HG03159 (cell line): ENCODE results near the gene TSFM.

Experiments
- ATAC-seq: cut with Tn5 transposase; IDR thresholded peaks from one replicate; pipeline ENCODE4 v1.9.1; 2021; ENCODE audit warnings: mild to moderate bottlenecking, moderate library complexity; ENCODE audit not compliant: unreplicated experiment

Gene TSFM

GRCh38 chr12:57745485-57745881 lies 37.1 kb upstream of the TSFM start:
- ATAC-seq = no peak

- ATAC-seq = no peak
These were observed 36.6 kb upstream of the TSFM start for GRCh38 chr12:57746025-57746424.

GRCh38 chr12:57749061-57749460 lies 33.5 kb upstream of the TSFM start:
- ATAC-seq = no peak

- no peak for ATAC-seq
These were observed 31.8 kb upstream of the TSFM start for GRCh38 chr12:57750561-57751431.

GRCh38 chr12:57751432-57751787 lies 31.2 kb upstream of the TSFM start:
- no peak for ATAC-seq

GRCh38 chr12:57751788-57752667 lies 30.6 kb upstream of the TSFM start, which contains the start of gene CDK4:
Gene CDK4 (minus strand): TSS chr12:57752310. CDS start chr12:57751717, 593 bp downstream.
- ATAC-seq = peak; percentile 67

- ATAC-seq = no peak
These were observed 30.0 kb upstream of the TSFM start for GRCh38 chr12:57752668-57753000.

GRCh38 chr12:57753756-57754337 lies 28.7 kb upstream of the TSFM start:
- no peak for ATAC-seq

- peak; percentile 34 for ATAC-seq
These were observed 28.0 kb upstream of the TSFM start, which contains the start of gene MARCHF9 for GRCh38 chr12:57754411-57755193. Gene MARCHF9 (plus strand): TSS chr12:57755103. CDS start chr12:57755529, 426 bp downstream.

GRCh38 chr12:57755194-57755453 lies 27.5 kb upstream of the TSFM start:
- ATAC-seq = no peak

- ATAC-seq = no peak
These were observed 26.9 kb upstream of the TSFM start for GRCh38 chr12:57755454-57756372.

GRCh38 chr12:57756406-57757341 lies 25.9 kb upstream of the TSFM start:
- ATAC-seq = no peak

GRCh38 chr12:57757771-57758170 lies 24.8 kb upstream of the TSFM start:
- no peak for ATAC-seq

- ATAC-seq = no peak
These were observed 23.8 kb upstream of the TSFM start for GRCh38 chr12:57758552-57759359.

- no peak for ATAC-seq
These were observed 23.1 kb upstream of the TSFM start for GRCh38 chr12:57759360-57759980.

- ATAC-seq = no peak
These were observed 22.1 kb upstream of the TSFM start for GRCh38 chr12:57760347-57760982.

GRCh38 chr12:57761391-57761998 lies 21.1 kb upstream of the TSFM start:
- ATAC-seq = no peak
